Parathyroid adenoma (tissue), 2 donors: ENCODE data around the gene MYO1B.

Experiments
- H2AFZ ChIP-seq: fragments of 300-600 bp; sonication (generic); one replicate; pipeline ENCODE4 v1.7.0; 2017; ENCODE audit warnings: antibody characterized with exemption, mild to moderate bottlenecking
- H3K27ac ChIP-seq: fragments of 300-600 bp; sonication (generic); one replicate; pipeline ENCODE4 v1.7.0; 2017
- H3K27me3 ChIP-seq: fragments of 300-600 bp; sonication (generic); one replicate; pipeline ENCODE4 v1.7.0; 2017; ENCODE audit warnings: low read length; ENCODE audit not compliant: control insufficient read depth, insufficient read depth
- H3K36me3 ChIP-seq: fragments of 300-600 bp; sonication (generic); one replicate; pipeline ENCODE4 v1.7.0; 2017; ENCODE audit warnings: low read length; ENCODE audit not compliant: control insufficient read depth, insufficient read depth
- H3K4me1 ChIP-seq: fragments of 300-600 bp; sonication (generic); one replicate; pipeline ENCODE4 v1.7.0; 2017; ENCODE audit warnings: control low read depth
- H3K4me2 ChIP-seq: fragments of 300-600 bp; sonication (generic); one replicate; pipeline ENCODE4 v1.7.0; 2017; ENCODE audit warnings: low read length
- H3K4me3 ChIP-seq: fragments of 300-600 bp; sonication (generic); one replicate; pipeline ENCODE4 v1.7.0; 2017; ENCODE audit warnings: low read depth, low read length
- H3K79me2 ChIP-seq: fragments of 300-600 bp; sonication (generic); one replicate; pipeline ENCODE4 v1.7.0; 2017; ENCODE audit warnings: control low read depth
- H3K9ac ChIP-seq: fragments of 300-600 bp; sonication (generic); one replicate; pipeline ENCODE4 v1.7.0; 2017; ENCODE audit warnings: mild to moderate bottlenecking
- H3K9me3 ChIP-seq: fragments of 300-600 bp; sonication (generic); one replicate; pipeline ENCODE4 v1.7.0; 2017; ENCODE audit warnings: low read length; ENCODE audit not compliant: control insufficient read depth
- CTCF ChIP-seq: fragments of 300-600 bp; sonication (generic); IDR thresholded peaks from one replicate; pipeline ENCODE4 v1.7.0; 2017; ENCODE audit warnings: antibody characterized with exemption, mild to moderate bottlenecking
- donor health status: primary hyperparathyroidism.

The MYO1B gene

GRCh38 chr2:191215666-191216065 lies 29.5 kb upstream of the MYO1B start:
- Histone ChIP-seq H3K27ac (no peak overlapping the region), H3K36me3 (no peaks in the 10 kb centered on the region), H3K9ac (no peak overlapping the region), H2AFZ (no peak overlapping the region), H3K79me2 (no peaks in the 10 kb centered on the region), H3K9me3 (no peaks in the 10 kb centered on the region), H3K27me3 (no peaks in the 10 kb centered on the region), H3K4me1 (no peaks in the 10 kb centered on the region), H3K4me3 (no peak overlapping the region), H3K4me2 (no peak overlapping the region)
- no peak for TF ChIP-seq CTCF

GRCh38 chr2:191217580-191217979 lies 27.6 kb upstream of the MYO1B start:
- H3K27ac ChIP-seq, result no peak overlapping the region
- H3K36me3 ChIP-seq, result no peaks in the 10 kb centered on the region
- H2AFZ ChIP-seq, result no peak overlapping the region
- H3K27me3 ChIP-seq, result no peaks in the 10 kb centered on the region
- no peaks in the 10 kb centered on the region for H3K79me2 ChIP-seq
- TF ChIP-seq CTCF, result no peak
- no peak overlapping the region for H3K9ac ChIP-seq
- no peak overlapping the region for H3K4me2 ChIP-seq
- no peak overlapping the region for H3K4me3 ChIP-seq
- H3K9me3 ChIP-seq, result no peaks in the 10 kb centered on the region
- no peaks in the 10 kb centered on the region for H3K4me1 ChIP-seq

- Histone ChIP-seq H3K27ac (no peak overlapping the region), H3K9me3 (no peaks in the 10 kb centered on the region)
- TF ChIP-seq CTCF, result peak; percentile 66
Observed at GRCh38 chr2:191218292-191218898, 26.8 kb upstream of the MYO1B start.

GRCh38 chr2:191220671-191221070 lies 24.5 kb upstream of the MYO1B start:
- no peaks in the 10 kb centered on the region for H3K9me3 ChIP-seq
- H3K4me2 ChIP-seq, result no peak overlapping the region
- no peak overlapping the region for H3K27ac ChIP-seq
- no peaks in the 10 kb centered on the region for H3K4me1 ChIP-seq
- no peak overlapping the region for H3K4me3 ChIP-seq
- no peaks in the 10 kb centered on the region for H3K36me3 ChIP-seq
- H3K9ac ChIP-seq, result no peak overlapping the region
- H2AFZ ChIP-seq, result no peak overlapping the region
- H3K27me3 ChIP-seq, result no peaks in the 10 kb centered on the region
- no peaks in the 10 kb centered on the region for H3K79me2 ChIP-seq
- no peak for TF ChIP-seq CTCF

More at GRCh38 chr2:191218292-191218898, 26.8 kb upstream of the MYO1B start:
- no peaks in the 10 kb centered on the region for H3K79me2 ChIP-seq
- H3K4me2 ChIP-seq, result no peak overlapping the region
- H3K36me3 ChIP-seq, result no peaks in the 10 kb centered on the region
- H3K9ac ChIP-seq, result no peak overlapping the region
- H3K27me3 ChIP-seq, result no peaks in the 10 kb centered on the region
- no peak overlapping the region for H2AFZ ChIP-seq
- H3K4me3 ChIP-seq, result no peak overlapping the region
- H3K4me1 ChIP-seq, result no peaks in the 10 kb centered on the region

GRCh38 chr2:191221666-191222065 lies 23.5 kb upstream of the MYO1B start:
- H2AFZ ChIP-seq, result no peak overlapping the region
- no peaks in the 10 kb centered on the region for H3K27me3 ChIP-seq
- TF ChIP-seq CTCF, result no peak
- H3K4me3 ChIP-seq, result no peak overlapping the region
- H3K4me2 ChIP-seq, result no peak overlapping the region
- no peaks in the 10 kb centered on the region for H3K79me2 ChIP-seq
- no peak overlapping the region for H3K9ac ChIP-seq
- H3K4me1 ChIP-seq, result no peaks in the 10 kb centered on the region
- H3K27ac ChIP-seq, result no peak overlapping the region
- H3K9me3 ChIP-seq, result no peaks in the 10 kb centered on the region
- no peaks in the 10 kb centered on the region for H3K36me3 ChIP-seq
